GM21825 (cell line): ENCODE results near the gene TMEM50A.
"Not testable (repeated sequence)": the region's sequence is repeated elsewhere in the genome, so short reads cannot be mapped to it uniquely, and the experiment has no call there.

Experiments
- ATAC-seq: cut with Tn5 transposase; IDR thresholded peaks from one replicate; pipeline ENCODE4 v1.9.1; 2021; ENCODE audit warnings: mild to moderate bottlenecking, moderate library complexity; ENCODE audit not compliant: unreplicated experiment

TMEM50A gene

GRCh38 chr1:25383090-25383489 lies 45.0 kb downstream of the TMEM50A start:
- not testable (repeated sequence) for ATAC-seq

GRCh38 chr1:25383875-25384274 lies 45.7 kb downstream of the TMEM50A start:
- not testable (repeated sequence) for ATAC-seq

GRCh38 chr1:25387096-25387495 lies 49.0 kb downstream of the TMEM50A start:
- ATAC-seq, result not testable (repeated sequence)

GRCh38 chr1:25388691-25389090 lies 50.6 kb downstream of the TMEM50A start:
- ATAC-seq, result not testable (repeated sequence)

- not testable (repeated sequence) for ATAC-seq
Observed at GRCh38 chr1:25389721-25390120, 51.6 kb downstream of the TMEM50A start.

GRCh38 chr1:25392841-25393240 lies 54.7 kb downstream of the TMEM50A start:
- ATAC-seq, result no peak

- ATAC-seq, result not testable (repeated sequence)
Observed at GRCh38 chr1:25397549-25397948, 59.4 kb downstream of the TMEM50A start.

GRCh38 chr1:25398079-25398478 lies 59.9 kb downstream of the TMEM50A start:
- not testable (repeated sequence) for ATAC-seq

GRCh38 chr1:25402947-25403803 lies 65.0 kb downstream of the TMEM50A start:
- ATAC-seq, result not testable (repeated sequence)

- ATAC-seq, result not testable (repeated sequence)
Observed at GRCh38 chr1:25405731-25406305, 67.7 kb downstream of the TMEM50A start.

GRCh38 chr1:25409641-25410427 lies 71.7 kb downstream of the TMEM50A start:
- not testable (repeated sequence) for ATAC-seq
